Endodermal cell (in vitro differentiated cells): Measurements from ENCODE around the gene MBNL2. TPM values are rescaled to one million over a fixed set of nuclear protein-coding genes. Genes with fewer than 3 reads are reported as not detected.

ENCODE experiments used
- DNase-seq: peaks from one replicate; pipeline ENCODE4 v3.0.0-alpha.2; 2017
- H3K27ac ChIP-seq: 2 replicates; pipeline ENCODE4 v1.5.1; 2013; ENCODE audit warnings: mild to moderate bottlenecking, low read depth, low read length, moderate library complexity
- H3K27me3 ChIP-seq: 2 replicates; pipeline ENCODE4 v1.6.1; 2013; ENCODE audit warnings: mild to moderate bottlenecking, low read length, moderate library complexity; ENCODE audit not compliant: insufficient read depth, control insufficient read depth, poor library complexity, severe bottlenecking
- H3K36me3 ChIP-seq: 2 replicates; pipeline ENCODE4 v1.7.0; 2013; ENCODE audit warnings: mild to moderate bottlenecking, low read length, moderate library complexity; ENCODE audit not compliant: control insufficient read depth, insufficient read depth
- H3K4me1 ChIP-seq: one replicate; pipeline ENCODE4 v1.7.0; 2013; ENCODE audit warnings: low read length; ENCODE audit not compliant: control insufficient read depth, insufficient read depth
- H3K4me3 ChIP-seq: 2 replicates; pipeline ENCODE4 v1.5.1; 2013; ENCODE audit warnings: mild to moderate bottlenecking, low read length, moderate library complexity
- H3K9ac ChIP-seq: 2 replicates; pipeline ENCODE4 v1.6.1; 2013; ENCODE audit warnings: mild to moderate bottlenecking, low read length, moderate library complexity; ENCODE audit not compliant: poor library complexity, severe bottlenecking; ENCODE audit errors: extremely low read depth
- H3K9me3 ChIP-seq: 2 replicates; pipeline ENCODE4 v1.6.1; 2013; ENCODE audit warnings: mild to moderate bottlenecking, low read length, moderate library complexity; ENCODE audit not compliant: control insufficient read depth
- H3K27ac Mint-ChIP-seq: 2 replicates; pipeline ENCODE4 v1.8.0; 2020; ENCODE audit warnings: mixed read lengths
- H3K27me3 Mint-ChIP-seq: 2 replicates; pipeline ENCODE4 v1.8.0; 2021; ENCODE audit warnings: mild to moderate bottlenecking, mixed read lengths; ENCODE audit not compliant: insufficient read depth
- H3K36me3 Mint-ChIP-seq: 2 replicates; pipeline ENCODE4 v1.8.0; 2020; ENCODE audit warnings: low read depth, mixed read lengths
- H3K4me1 Mint-ChIP-seq: 2 replicates; pipeline ENCODE4 v1.8.0; 2020; ENCODE audit warnings: mixed read lengths
- H3K4me3 Mint-ChIP-seq: 2 replicates; pipeline ENCODE4 v1.8.0; 2020; ENCODE audit warnings: mild to moderate bottlenecking, moderate library complexity, mixed read lengths
- H3K9me3 Mint-ChIP-seq: 2 replicates; pipeline ENCODE4 v1.8.0; 2020; ENCODE audit warnings: mild to moderate bottlenecking, mixed read lengths
- WGBS, 2 experiments: methylation state at CpG; one replicate each; pipeline versions ENCODE4 v1.1.5 to v1.1.7; 2013; ENCODE audit warnings: missing lambda C conversion rate in 2 of 2, mixed read lengths in 1 of 2; ENCODE audit not compliant: insufficient coverage in 1 of 2, insufficient read length in 1 of 2; 5-methylcytosine and 5-hydroxymethylcytosine counted together
- total RNA-seq, 2 donors: library from RNA; stranded (reverse); fragmentation: NEBNext Ultra II Directional in 1 of 2; extraction: Animal tissue kit (Norgen Biotek cat#: 25700) in 1 of 2; gene quantifications; 2 replicates in 1 of 2; 3 replicates in 1 of 2; pipeline ENCODE4 v1.2.1, GENCODE V29; 2021
- TF ChIP-seq, protein P1 (sequence below): fragments of 200-600 bp; sonication (generic); conservative IDR thresholded peaks from 2 replicates; pipeline ENCODE4 v1.5.0; 2021; ENCODE audit warnings: antibody characterized with exemption, mild to moderate bottlenecking

MBNL2 gene
- total RNA-seq, 2 donors from 2014 or later: 1.7 to 3.3 TPM

- Histone ChIP-seq H3K27ac (no peak overlapping the region), H3K36me3 (no peaks in the 10 kb centered on the region), H3K9me3 (no peaks in the 10 kb centered on the region), H3K27me3 (no peaks in the 10 kb centered on the region), H3K9ac (no peak overlapping the region), H3K4me1 (peaks cover 5% of the 10 kb centered on the region), H3K4me3 (no peak overlapping the region)
- peaks cover 7% of the 10 kb centered on the region for H3K27me3 Mint-ChIP-seq
- H3K9me3 Mint-ChIP-seq: no peaks in the 10 kb centered on the region
- 89 to 93% methylated on average over 5 of the region's 5 CpGs for WGBS, 2 experiments
- TF ChIP-seq, protein P1, sequence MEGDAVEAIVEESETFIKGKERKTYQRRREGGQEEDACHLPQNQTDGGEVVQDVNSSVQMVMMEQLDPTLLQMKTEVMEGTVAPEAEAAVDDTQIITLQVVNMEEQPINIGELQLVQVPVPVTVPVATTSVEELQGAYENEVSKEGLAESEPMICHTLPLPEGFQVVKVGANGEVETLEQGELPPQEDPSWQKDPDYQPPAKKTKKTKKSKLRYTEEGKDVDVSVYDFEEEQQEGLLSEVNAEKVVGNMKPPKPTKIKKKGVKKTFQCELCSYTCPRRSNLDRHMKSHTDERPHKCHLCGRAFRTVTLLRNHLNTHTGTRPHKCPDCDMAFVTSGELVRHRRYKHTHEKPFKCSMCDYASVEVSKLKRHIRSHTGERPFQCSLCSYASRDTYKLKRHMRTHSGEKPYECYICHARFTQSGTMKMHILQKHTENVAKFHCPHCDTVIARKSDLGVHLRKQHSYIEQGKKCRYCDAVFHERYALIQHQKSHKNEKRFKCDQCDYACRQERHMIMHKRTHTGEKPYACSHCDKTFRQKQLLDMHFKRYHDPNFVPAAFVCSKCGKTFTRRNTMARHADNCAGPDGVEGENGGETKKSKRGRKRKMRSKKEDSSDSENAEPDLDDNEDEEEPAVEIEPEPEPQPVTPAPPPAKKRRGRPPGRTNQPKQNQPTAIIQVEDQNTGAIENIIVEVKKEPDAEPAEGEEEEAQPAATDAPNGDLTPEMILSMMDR: no peak
- peaks cover 12% of the 10 kb centered on the region for H3K4me1 Mint-ChIP-seq
- H3K36me3 Mint-ChIP-seq: no peaks in the 10 kb centered on the region
- no peak for DNase-seq
- no peak overlapping the region for H3K4me3 Mint-ChIP-seq
- no peak overlapping the region for H3K27ac Mint-ChIP-seq
Measured at GRCh38 chr13:97324115-97324514, 102.0 kb downstream of the MBNL2 start.

- Mint-ChIP-seq H3K27ac (no peak overlapping the region), H3K4me3 (no peak overlapping the region), H3K4me1 (peaks cover 14% of the 10 kb centered on the region), H3K9me3 (no peaks in the 10 kb centered on the region), H3K36me3 (no peaks in the 10 kb centered on the region), H3K27me3 (peaks cover 7% of the 10 kb centered on the region)
- H3K4me3 ChIP-seq: no peak overlapping the region
- no peaks in the 10 kb centered on the region for H3K9me3 ChIP-seq
- H3K27ac ChIP-seq: no peak overlapping the region
- H3K4me1 ChIP-seq: peaks cover 5% of the 10 kb centered on the region
- no peaks in the 10 kb centered on the region for H3K36me3 ChIP-seq
- no peaks in the 10 kb centered on the region for H3K27me3 ChIP-seq
- TF ChIP-seq, protein P1: no peak
- no peak for DNase-seq
- H3K9ac ChIP-seq: no peak overlapping the region
Measured at GRCh38 chr13:97325738-97326137, 103.6 kb downstream of the MBNL2 start.

DNA sequence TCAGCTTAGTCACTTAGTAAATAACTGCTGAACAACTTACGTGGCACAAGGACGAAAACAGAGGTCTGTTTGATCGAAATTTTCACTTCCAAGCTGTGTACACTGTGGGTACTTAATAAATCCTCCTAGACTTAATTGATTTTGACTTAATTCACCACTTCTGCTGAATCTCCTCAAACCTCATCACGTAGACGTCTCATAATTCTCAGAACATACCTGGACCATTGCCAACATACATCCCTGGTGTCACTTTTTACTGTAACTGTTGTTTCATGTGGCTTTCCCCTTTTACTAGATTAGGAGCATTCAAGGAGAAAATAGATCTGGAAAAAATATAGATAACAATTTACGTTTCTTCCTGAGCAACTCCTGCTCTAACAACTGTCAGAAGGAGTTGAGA, 105.0 kb downstream of the MBNL2 start:
- no peaks in the 10 kb centered on the region for H3K27me3 ChIP-seq
- H3K4me1 ChIP-seq: peaks cover 5% of the 10 kb centered on the region
- no peaks in the 10 kb centered on the region for H3K9me3 ChIP-seq
- no peaks in the 10 kb centered on the region for H3K9me3 Mint-ChIP-seq
- no peak overlapping the region for H3K27ac Mint-ChIP-seq
- DNase-seq: no peak
- TF ChIP-seq, protein P1: no peak
- H3K27me3 Mint-ChIP-seq: peaks cover 5% of the 10 kb centered on the region
- no peak overlapping the region for H3K4me3 ChIP-seq
- 87 to 95% methylated on average over 4 to 6 of the region's 6 CpGs for WGBS, 2 experiments
- peaks cover 14% of the 10 kb centered on the region for H3K4me1 Mint-ChIP-seq
- H3K9ac ChIP-seq: no peak overlapping the region
- H3K27ac ChIP-seq: no peak overlapping the region
- no peak overlapping the region for H3K4me3 Mint-ChIP-seq
- H3K36me3 ChIP-seq: no peaks in the 10 kb centered on the region
- H3K36me3 Mint-ChIP-seq: no peaks in the 10 kb centered on the region
